ENCODE measurements around the gene NT5DC3. TPM values are rescaled to one million over a fixed set of nuclear protein-coding genes. Genes with fewer than 3 reads are reported as not detected.

NT5DC3 gene
- total and polyA plus RNA-seq, 2 of the 13 experiments (the other 11 are each of a cell fraction or from before 2014, with no cell fraction given) = 3.2 to 6.6 TPM

DNA sequence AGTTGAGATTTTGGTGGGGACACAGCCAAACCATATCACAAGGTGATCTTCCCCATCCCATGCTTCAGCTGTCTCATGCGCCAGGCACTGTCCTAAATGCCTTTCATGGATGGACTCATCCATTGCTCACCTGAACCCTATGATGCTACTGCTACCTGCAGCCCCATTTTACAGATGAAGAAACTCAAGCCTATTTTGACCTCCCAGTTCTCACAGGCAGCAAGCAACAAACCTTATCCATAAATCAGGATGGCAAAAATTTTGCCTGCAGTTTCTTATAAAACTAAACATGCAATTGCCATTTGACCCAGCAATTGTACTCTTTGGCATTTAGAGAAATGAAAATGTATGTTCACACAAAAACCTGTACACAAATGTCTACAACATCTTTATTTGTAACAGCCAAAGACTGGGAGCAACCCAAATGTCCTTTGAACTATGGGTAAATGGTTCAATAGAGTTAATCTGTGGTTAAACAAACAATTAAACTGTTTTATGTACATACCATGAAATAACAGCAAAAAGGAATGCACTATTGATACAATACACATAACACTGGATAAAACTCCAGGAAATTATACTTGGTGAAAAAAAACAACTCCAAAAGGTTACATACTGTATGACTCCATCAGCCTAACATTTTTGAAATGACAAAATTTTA lies 2.6 kb downstream of the NT5DC3 start (continued):
- TF ChIP-seq ZNF10 (CRISPR knock-in tag; IDR thresholded peaks at IDR 0.05; ENCODE audit: borderline replicate concordance, low read depth) (no peak), ZNF317 (CRISPR knock-in tag; IDR thresholded peaks at IDR 0.05) (no peak), HNF4G (IDR thresholded peaks at IDR 0.05; ENCODE audit: borderline replicate concordance, low read depth, low read length) (peak; percentile 69), HNF4G (CRISPR knock-in tag; IDR thresholded peaks at IDR 0.05; ENCODE audit: borderline replicate concordance, low read depth) (no peak; the same call in 1 of the 2 replicates), DNMT3B (CRISPR knock-in tag; conservative IDR thresholded peaks at IDR 0.05) (no peak), NFE2L2 (IDR thresholded peaks at IDR 0.05; ENCODE audit: low read length) (no peak), CCDC6 (CRISPR knock-in tag; IDR thresholded peaks at IDR 0.05) (no peak), ZNF224 (CRISPR knock-in tag; IDR thresholded peaks at IDR 0.05) (no peak), DMAP1 (CRISPR knock-in tag; IDR thresholded peaks at IDR 0.05) (no peak), ZNF101 (CRISPR knock-in tag; IDR thresholded peaks at IDR 0.05; ENCODE audit: borderline replicate concordance, low read depth) (no peak), ZNF777 (CRISPR knock-in tag; IDR thresholded peaks at IDR 0.05) (no peak), ZSCAN30 (CRISPR knock-in tag; IDR thresholded peaks at IDR 0.05) (no peak), ASH2L (IDR thresholded peaks at IDR 0.05; ENCODE audit: insufficient read length, low read depth, low read length) (peak; percentile 31), JUN (CRISPR knock-in tag; IDR thresholded peaks at IDR 0.05) (no peak), HNRNPH1 (optimal IDR thresholded peaks at IDR 0.05; ENCODE audit: low read depth, low read length) (no peak), SPEN (CRISPR knock-in tag; IDR thresholded peaks at IDR 0.05; ENCODE audit: low read depth) (no peak), MED13 (CRISPR knock-in tag; IDR thresholded peaks at IDR 0.05) (no peak)
- TF ChIP-seq, protein P1, sequence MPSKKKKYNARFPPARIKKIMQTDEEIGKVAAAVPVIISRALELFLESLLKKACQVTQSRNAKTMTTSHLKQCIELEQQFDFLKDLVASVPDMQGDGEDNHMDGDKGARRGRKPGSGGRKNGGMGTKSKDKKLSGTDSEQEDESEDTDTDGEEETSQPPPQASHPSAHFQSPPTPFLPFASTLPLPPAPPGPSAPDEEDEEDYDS (CRISPR knock-in tag; IDR thresholded peaks at IDR 0.05) = 0 out of 2 replicates have a peak, but pooled peaks have one; percentile 14
- TF ChIP-seq, protein P2, sequence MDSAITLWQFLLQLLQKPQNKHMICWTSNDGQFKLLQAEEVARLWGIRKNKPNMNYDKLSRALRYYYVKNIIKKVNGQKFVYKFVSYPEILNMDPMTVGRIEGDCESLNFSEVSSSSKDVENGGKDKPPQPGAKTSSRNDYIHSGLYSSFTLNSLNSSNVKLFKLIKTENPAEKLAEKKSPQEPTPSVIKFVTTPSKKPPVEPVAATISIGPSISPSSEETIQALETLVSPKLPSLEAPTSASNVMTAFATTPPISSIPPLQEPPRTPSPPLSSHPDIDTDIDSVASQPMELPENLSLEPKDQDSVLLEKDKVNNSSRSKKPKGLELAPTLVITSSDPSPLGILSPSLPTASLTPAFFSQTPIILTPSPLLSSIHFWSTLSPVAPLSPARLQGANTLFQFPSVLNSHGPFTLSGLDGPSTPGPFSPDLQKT (CRISPR knock-in tag; IDR thresholded peaks at IDR 0.05; ENCODE audit: borderline replicate concordance) = no peak
- TF ChIP-seq, protein P3, sequence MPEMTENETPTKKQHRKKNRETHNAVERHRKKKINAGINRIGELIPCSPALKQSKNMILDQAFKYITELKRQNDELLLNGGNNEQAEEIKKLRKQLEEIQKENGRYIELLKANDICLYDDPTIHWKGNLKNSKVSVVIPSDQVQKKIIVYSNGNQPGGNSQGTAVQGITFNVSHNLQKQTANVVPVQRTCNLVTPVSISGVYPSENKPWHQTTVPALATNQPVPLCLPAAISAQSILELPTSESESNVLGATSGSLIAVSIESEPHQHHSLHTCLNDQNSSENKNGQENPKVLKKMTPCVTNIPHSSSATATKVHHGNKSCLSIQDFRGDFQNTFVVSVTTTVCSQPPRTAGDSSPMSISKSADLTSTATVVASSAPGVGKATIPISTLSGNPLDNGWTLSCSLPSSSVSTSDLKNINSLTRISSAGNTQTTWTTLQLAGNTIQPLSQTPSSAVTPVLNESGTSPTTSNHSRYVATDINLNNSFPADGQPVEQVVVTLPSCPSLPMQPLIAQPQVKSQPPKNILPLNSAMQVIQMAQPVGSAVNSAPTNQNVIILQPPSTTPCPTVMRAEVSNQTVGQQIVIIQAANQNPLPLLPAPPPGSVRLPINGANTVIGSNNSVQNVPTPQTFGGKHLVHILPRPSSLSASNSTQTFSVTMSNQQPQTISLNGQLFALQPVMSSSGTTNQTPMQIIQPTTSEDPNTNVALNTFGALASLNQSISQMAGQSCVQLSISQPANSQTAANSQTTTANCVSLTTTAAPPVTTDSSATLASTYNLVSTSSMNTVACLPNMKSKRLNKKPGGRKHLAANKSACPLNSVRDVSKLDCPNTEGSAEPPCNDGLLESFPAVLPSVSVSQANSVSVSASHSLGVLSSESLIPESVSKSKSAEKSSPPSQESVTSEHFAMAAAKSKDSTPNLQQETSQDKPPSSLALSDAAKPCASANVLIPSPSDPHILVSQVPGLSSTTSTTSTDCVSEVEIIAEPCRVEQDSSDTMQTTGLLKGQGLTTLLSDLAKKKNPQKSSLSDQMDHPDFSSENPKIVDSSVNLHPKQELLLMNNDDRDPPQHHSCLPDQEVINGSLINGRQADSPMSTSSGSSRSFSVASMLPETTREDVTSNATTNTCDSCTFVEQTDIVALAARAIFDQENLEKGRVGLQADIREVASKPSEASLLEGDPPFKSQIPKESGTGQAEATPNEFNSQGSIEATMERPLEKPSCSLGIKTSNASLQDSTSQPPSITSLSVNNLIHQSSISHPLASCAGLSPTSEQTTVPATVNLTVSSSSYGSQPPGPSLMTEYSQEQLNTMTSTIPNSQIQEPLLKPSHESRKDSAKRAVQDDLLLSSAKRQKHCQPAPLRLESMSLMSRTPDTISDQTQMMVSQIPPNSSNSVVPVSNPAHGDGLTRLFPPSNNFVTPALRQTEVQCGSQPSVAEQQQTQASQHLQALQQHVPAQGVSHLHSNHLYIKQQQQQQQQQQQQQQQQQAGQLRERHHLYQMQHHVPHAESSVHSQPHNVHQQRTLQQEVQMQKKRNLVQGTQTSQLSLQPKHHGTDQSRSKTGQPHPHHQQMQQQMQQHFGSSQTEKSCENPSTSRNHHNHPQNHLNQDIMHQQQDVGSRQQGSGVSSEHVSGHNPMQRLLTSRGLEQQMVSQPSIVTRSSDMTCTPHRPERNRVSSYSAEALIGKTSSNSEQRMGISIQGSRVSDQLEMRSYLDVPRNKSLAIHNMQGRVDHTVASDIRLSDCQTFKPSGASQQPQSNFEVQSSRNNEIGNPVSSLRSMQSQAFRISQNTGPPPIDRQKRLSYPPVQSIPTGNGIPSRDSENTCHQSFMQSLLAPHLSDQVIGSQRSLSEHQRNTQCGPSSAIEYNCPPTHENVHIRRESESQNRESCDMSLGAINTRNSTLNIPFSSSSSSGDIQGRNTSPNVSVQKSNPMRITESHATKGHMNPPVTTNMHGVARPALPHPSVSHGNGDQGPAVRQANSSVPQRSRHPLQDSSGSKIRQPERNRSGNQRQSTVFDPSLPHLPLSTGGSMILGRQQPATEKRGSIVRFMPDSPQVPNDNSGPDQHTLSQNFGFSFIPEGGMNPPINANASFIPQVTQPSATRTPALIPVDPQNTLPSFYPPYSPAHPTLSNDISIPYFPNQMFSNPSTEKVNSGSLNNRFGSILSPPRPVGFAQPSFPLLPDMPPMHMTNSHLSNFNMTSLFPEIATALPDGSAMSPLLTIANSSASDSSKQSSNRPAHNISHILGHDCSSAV (CRISPR knock-in tag; IDR thresholded peaks at IDR 0.05; ENCODE audit: borderline replicate concordance) = no peak
- TF ChIP-seq, protein P4, sequence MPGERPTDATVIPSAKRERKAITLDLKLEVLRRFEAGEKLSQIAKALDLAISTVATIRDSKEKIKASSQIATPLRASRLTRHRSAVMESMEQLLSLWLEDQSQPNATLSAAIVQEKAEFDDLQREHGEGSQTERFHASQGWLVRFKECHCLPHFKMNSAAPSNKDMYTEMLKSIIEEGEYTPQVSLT (CRISPR knock-in tag; IDR thresholded peaks at IDR 0.05; ENCODE audit: borderline replicate concordance, low read depth) = no peak

Data from HepG2 (cell line).